Adrenal gland (tissue), 5 donors: ENCODE measurements around the gene CYP1B1.

Experiments used
- POLR2A ChIP-seq, 2 donors: fragments of 450-650 bp; IDR thresholded peaks; one replicate each; pipeline ENCODE4 v1.6.1; 2017; ENCODE audit warnings: antibody characterized with exemption in 2 of 2, mild to moderate bottlenecking in 2 of 2, moderate library complexity in 1 of 2
- TF ChIP-seq, protein P1 (sequence below), 6 experiments: fragments of 450-650 bp in 4 of 6; fragments of 200-600 bp in 2 of 6; sonication (generic) in 1 of 6; IDR thresholded peaks; 1 replicate in 5 of 6; 2 replicates in 1 of 6; pipeline versions ENCODE4 v1.5.1 to v1.8.0; 2016 to 2021; ENCODE audit warnings: antibody characterized with exemption in 6 of 6, mild to moderate bottlenecking in 2 of 6, moderate library complexity in 1 of 6
- donor health status: DM: no; HTN: no; CAD: no.

DNA sequence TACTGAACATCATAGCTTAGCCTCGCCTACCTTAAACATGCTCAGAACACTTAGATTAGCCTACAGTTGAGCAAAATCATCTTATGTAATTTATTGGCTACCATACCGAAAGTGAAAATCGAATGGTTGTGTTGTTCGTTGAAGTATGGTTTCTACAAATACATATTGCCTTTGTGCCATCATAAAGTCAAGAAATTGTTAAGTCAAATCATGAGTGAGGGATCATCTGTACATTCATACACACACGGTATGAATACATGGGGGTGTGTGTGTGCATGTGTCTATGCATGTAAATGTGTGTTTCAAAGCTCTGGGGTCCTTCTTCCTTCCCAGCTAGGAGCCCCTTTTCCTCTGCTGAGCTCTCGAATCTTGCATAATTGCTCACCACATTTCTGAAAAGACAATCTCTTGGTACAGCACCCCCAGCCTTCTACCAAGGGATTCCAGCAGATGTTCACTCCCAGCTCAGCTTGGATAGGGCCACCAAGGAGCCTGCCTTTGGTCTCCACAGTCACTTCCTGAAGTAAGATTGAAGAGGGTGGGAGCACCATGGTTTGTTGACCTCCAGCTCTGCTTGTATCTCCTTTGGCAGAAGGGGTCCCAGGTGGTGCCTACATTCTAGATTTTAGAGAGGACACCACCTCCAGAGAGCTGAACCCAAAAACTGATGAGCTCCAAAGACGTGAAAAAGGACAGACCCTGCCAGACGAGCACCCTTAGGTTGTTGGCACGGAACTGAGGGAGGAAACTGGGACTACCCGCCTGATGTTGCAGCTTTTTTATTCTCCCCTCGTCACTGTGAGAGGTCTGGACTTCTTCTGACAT, 33.2 kb upstream of the CYP1B1 start:
- TF ChIP-seq, protein P1, sequence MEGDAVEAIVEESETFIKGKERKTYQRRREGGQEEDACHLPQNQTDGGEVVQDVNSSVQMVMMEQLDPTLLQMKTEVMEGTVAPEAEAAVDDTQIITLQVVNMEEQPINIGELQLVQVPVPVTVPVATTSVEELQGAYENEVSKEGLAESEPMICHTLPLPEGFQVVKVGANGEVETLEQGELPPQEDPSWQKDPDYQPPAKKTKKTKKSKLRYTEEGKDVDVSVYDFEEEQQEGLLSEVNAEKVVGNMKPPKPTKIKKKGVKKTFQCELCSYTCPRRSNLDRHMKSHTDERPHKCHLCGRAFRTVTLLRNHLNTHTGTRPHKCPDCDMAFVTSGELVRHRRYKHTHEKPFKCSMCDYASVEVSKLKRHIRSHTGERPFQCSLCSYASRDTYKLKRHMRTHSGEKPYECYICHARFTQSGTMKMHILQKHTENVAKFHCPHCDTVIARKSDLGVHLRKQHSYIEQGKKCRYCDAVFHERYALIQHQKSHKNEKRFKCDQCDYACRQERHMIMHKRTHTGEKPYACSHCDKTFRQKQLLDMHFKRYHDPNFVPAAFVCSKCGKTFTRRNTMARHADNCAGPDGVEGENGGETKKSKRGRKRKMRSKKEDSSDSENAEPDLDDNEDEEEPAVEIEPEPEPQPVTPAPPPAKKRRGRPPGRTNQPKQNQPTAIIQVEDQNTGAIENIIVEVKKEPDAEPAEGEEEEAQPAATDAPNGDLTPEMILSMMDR (IDR thresholded peaks at IDR 0.05) = no peak
- TF ChIP-seq POLR2A (IDR thresholded peaks at IDR 0.05) = no peak
